ENCODE measurements around the gene ATP6V0A4.

The ATP6V0A4 gene

GRCh38 chr7:138667535-138668228 is 130.3 kb downstream of the ATP6V0A4 start:
- TF ChIP-seq FOXA1 (IDR thresholded peaks at IDR 0.05) (no peak), SUZ12 (IDR thresholded peaks at IDR 0.05) (no peak), ZNF384 (IDR thresholded peaks at IDR 0.05) (no peak), TARDBP (IDR thresholded peaks at IDR 0.05) (no peak), CTBP1 (IDR thresholded peaks at IDR 0.05; ENCODE audit: borderline replicate concordance) (no peak), NFRKB (IDR thresholded peaks at IDR 0.05) (no peak), LEF1 (IDR thresholded peaks at IDR 0.05; ENCODE audit: borderline replicate concordance) (no peak), ARNT (IDR thresholded peaks at IDR 0.05) (no peak), FOXM1 (IDR thresholded peaks at IDR 0.05; ENCODE audit: borderline replicate concordance) (no peak), FOXK2 (IDR thresholded peaks at IDR 0.05) (no peak), BHLHE40 (IDR thresholded peaks at IDR 0.05; ENCODE audit: borderline replicate concordance) (no peak), L3MBTL2 (conservative IDR thresholded peaks at IDR 0.05) (no peak), SP1 (IDR thresholded peaks at IDR 0.05) (no peak), ELF4 (IDR thresholded peaks at IDR 0.05) (no peak), PKNOX1 (IDR thresholded peaks at IDR 0.05) (no peak), HDGF (IDR thresholded peaks at IDR 0.05; ENCODE audit: borderline replicate concordance) (no peak)
- DNase-seq (ENCODE audit: extremely low spot score): no peak
- CTCF ChIA-PET: no interaction called here
- POLR2A ChIA-PET: no interaction called here

GRCh38 chr7:138666385-138666784 is 131.6 kb downstream of the ATP6V0A4 start:
- POLR2A ChIA-PET: no interaction called here
- CTCF ChIA-PET: no interaction called here
- DNase-seq (ENCODE audit: extremely low spot score): no peak
- TF ChIP-seq LEF1 (IDR thresholded peaks at IDR 0.05; ENCODE audit: borderline replicate concordance): no peak
- TF ChIP-seq PKNOX1 (IDR thresholded peaks at IDR 0.05): peak; percentile 78

GRCh38 chr7:138665669-138666140 is 132.3 kb downstream of the ATP6V0A4 start:
- TF ChIP-seq ELF4 (IDR thresholded peaks at IDR 0.05) (no peak), SP1 (IDR thresholded peaks at IDR 0.05) (no peak), BHLHE40 (IDR thresholded peaks at IDR 0.05; ENCODE audit: borderline replicate concordance) (no peak), SUZ12 (IDR thresholded peaks at IDR 0.05) (no peak), FOXA1 (IDR thresholded peaks at IDR 0.05) (no peak), CTBP1 (IDR thresholded peaks at IDR 0.05; ENCODE audit: borderline replicate concordance) (no peak), L3MBTL2 (conservative IDR thresholded peaks at IDR 0.05) (no peak), PKNOX1 (IDR thresholded peaks at IDR 0.05) (no peak), ZNF384 (IDR thresholded peaks at IDR 0.05) (no peak), LEF1 (IDR thresholded peaks at IDR 0.05; ENCODE audit: borderline replicate concordance) (no peak), FOXM1 (IDR thresholded peaks at IDR 0.05; ENCODE audit: borderline replicate concordance) (no peak), TARDBP (IDR thresholded peaks at IDR 0.05) (no peak), HDGF (IDR thresholded peaks at IDR 0.05; ENCODE audit: borderline replicate concordance) (no peak), NFRKB (IDR thresholded peaks at IDR 0.05) (no peak), ARNT (IDR thresholded peaks at IDR 0.05) (no peak), FOXK2 (IDR thresholded peaks at IDR 0.05) (no peak)
- POLR2A ChIA-PET: no interaction called here
- DNase-seq (ENCODE audit: extremely low spot score): no peak
- CTCF ChIA-PET: no interaction called here

- CTCF ChIA-PET: no interaction called here
- no peak for DNase-seq (ENCODE audit: extremely low spot score)
Observed at GRCh38 chr7:138665249-138665648, 132.7 kb downstream of the ATP6V0A4 start.

GRCh38 chr7:138663725-138664710 is 134.0 kb downstream of the ATP6V0A4 start:
- ChIA-PET CTCF (interaction anchor here (0.6 kb wide), 1 partner anchor 22 kb away, joined by 6 read pairs; no protein-coding TSS in a partner anchor), POLR2A (interaction anchor here (0.8 kb wide), 1 partner anchor 74 kb away, joined by 3 read pairs; no protein-coding TSS in a partner anchor)
- TF ChIP-seq PKNOX1 (IDR thresholded peaks at IDR 0.05): peak; percentile 87
- TF ChIP-seq FOXA1 (IDR thresholded peaks at IDR 0.05): no peak
- DNase-seq (ENCODE audit: extremely low spot score): peak; percentile 50

More at GRCh38 chr7:138665249-138665648, 132.7 kb downstream of the ATP6V0A4 start:
- TF ChIP-seq BHLHE40 (IDR thresholded peaks at IDR 0.05; ENCODE audit: borderline replicate concordance): no peak
- 0 out of 2 replicates have a peak, but pooled peaks have one; percentile 51 for TF ChIP-seq HDGF (IDR thresholded peaks at IDR 0.05; ENCODE audit: borderline replicate concordance)
- TF ChIP-seq ZNF384 (IDR thresholded peaks at IDR 0.05): no peak
- no peak for TF ChIP-seq LEF1 (IDR thresholded peaks at IDR 0.05; ENCODE audit: borderline replicate concordance)
- TF ChIP-seq L3MBTL2 (conservative IDR thresholded peaks at IDR 0.05): no peak
- POLR2A ChIA-PET: no interaction called here
